HUES64 (cell line): ENCODE measurements around the gene YWHAQ.
"Not testable (repeated sequence)": the region's sequence is repeated elsewhere in the genome, so short reads cannot be mapped to it uniquely, and the experiment has no call there.

Experiments used
- H3K27ac ChIP-seq: 2 replicates; pipeline ENCODE4 v1.7.0; 2013; ENCODE audit warnings: low read depth, low read length, inconsistent platforms
- H3K27me3 ChIP-seq: 2 replicates; pipeline ENCODE4 v1.6.1; 2013; ENCODE audit warnings: mild to moderate bottlenecking, low read length; ENCODE audit not compliant: insufficient read depth
- H3K36me3 ChIP-seq: 2 replicates; pipeline ENCODE4 v1.6.1; 2013; ENCODE audit warnings: mild to moderate bottlenecking, low read length; ENCODE audit not compliant: insufficient read depth
- H3K4me1 ChIP-seq: 2 replicates; pipeline ENCODE4 v1.6.1; 2013; ENCODE audit warnings: mild to moderate bottlenecking, low read length, moderate library complexity; ENCODE audit not compliant: insufficient read depth
- H3K4me3 ChIP-seq: 2 replicates; pipeline ENCODE4 v1.5.1; 2013; ENCODE audit warnings: mild to moderate bottlenecking, low read length, moderate library complexity
- H3K9ac ChIP-seq: 2 replicates; pipeline ENCODE4 v1.6.1; 2013; ENCODE audit warnings: mild to moderate bottlenecking, low read depth, low read length
- H3K9me3 ChIP-seq: 2 replicates; pipeline ENCODE4 v1.6.1; 2013; ENCODE audit warnings: low read depth, low read length; ENCODE audit not compliant: insufficient read depth
- WGBS: fragments of 150-250, 120-280 bp; methylation state at CpG from one replicate; pipeline ENCODE4 v1.1.7; 2013; ENCODE audit warnings: missing lambda C conversion rate; 5-methylcytosine and 5-hydroxymethylcytosine counted together

YWHAQ gene

GRCh38 chr2:9630117-9630735, 571 bp downstream of the YWHAQ start:
- peaks cover 29% of the 10 kb centered on the region for H3K27me3 ChIP-seq
- H3K36me3 ChIP-seq: peaks cover 38% of the 10 kb centered on the region
- H3K4me1 ChIP-seq: peaks cover 27% of the 10 kb centered on the region
- H3K9ac ChIP-seq: peak overlapping the region; percentile 97
- peak overlapping the region; percentile 100 for H3K27ac ChIP-seq
- H3K4me3 ChIP-seq: peak overlapping the region; percentile 96
- WGBS: under 1% methylated on average over 67 of the region's 67 CpGs
- H3K9me3 ChIP-seq: no peaks in the 10 kb centered on the region

- Histone ChIP-seq H3K9me3 (no peaks in the 10 kb centered on the region), H3K36me3 (peaks cover 40% of the 10 kb centered on the region), H3K4me1 (peaks cover 27% of the 10 kb centered on the region), H3K27ac (peak overlapping the region; percentile 100), H3K27me3 (peaks cover 29% of the 10 kb centered on the region), H3K4me3 (peak overlapping the region; percentile 96), H3K9ac (peak overlapping the region; percentile 97)
- 4% methylated on average over 19 of the region's 20 CpGs for WGBS
These were observed 1.3 kb downstream of the YWHAQ start for GRCh38 chr2:9629222-9630116.

- WGBS: 93% methylated on average over 2 of the region's 2 CpGs
- H3K9me3 ChIP-seq: no peaks in the 10 kb centered on the region
- peaks cover 22% of the 10 kb centered on the region for H3K4me1 ChIP-seq
- H3K4me3 ChIP-seq: 0 out of 2 replicates have a peak overlapping the region, but pooled peaks have one; percentile 96
- no peak overlapping the region for H3K27ac ChIP-seq
- H3K36me3 ChIP-seq: peaks cover 53% of the 10 kb centered on the region
- H3K27me3 ChIP-seq: peaks cover 10% of the 10 kb centered on the region
- H3K9ac ChIP-seq: no peak overlapping the region
These were observed 3.5 kb downstream of the YWHAQ start for GRCh38 chr2:9627310-9627709.

- no peaks in the 10 kb centered on the region for H3K9me3 ChIP-seq
- H3K4me1 ChIP-seq: peaks cover 4% of the 10 kb centered on the region
- H3K4me3 ChIP-seq: no peak overlapping the region
- no peak overlapping the region for H3K27ac ChIP-seq
- H3K27me3 ChIP-seq: no peaks in the 10 kb centered on the region
- H3K36me3 ChIP-seq: peaks cover 54% of the 10 kb centered on the region
- H3K9ac ChIP-seq: no peak overlapping the region
- 93% methylated on average over 9 of the region's 9 CpGs for WGBS
These were observed 7.6 kb downstream of the YWHAQ start for GRCh38 chr2:9623151-9623550.

- H3K27me3 ChIP-seq, H3K4me3 ChIP-seq, H3K9ac ChIP-seq, H3K9me3 ChIP-seq, H3K27ac ChIP-seq, H3K4me1 ChIP-seq: not testable (repeated sequence)
- 93% methylated on average over 6 of the region's 6 CpGs for WGBS
- peaks cover 49% of the 10 kb centered on the region for H3K36me3 ChIP-seq
These were observed 9.1 kb downstream of the YWHAQ start for GRCh38 chr2:9621655-9622054.

- no peaks in the 10 kb centered on the region for H3K27me3 ChIP-seq
- H3K4me1 ChIP-seq: no peaks in the 10 kb centered on the region; the same call in 1 of the 2 replicates
- H3K36me3 ChIP-seq: peaks cover 30% of the 10 kb centered on the region
- no peak overlapping the region for H3K4me3 ChIP-seq
- WGBS: 82% methylated on average over 4 of the region's 4 CpGs
- no peak overlapping the region for H3K27ac ChIP-seq
- H3K9ac ChIP-seq: no peak overlapping the region
- no peaks in the 10 kb centered on the region for H3K9me3 ChIP-seq
These were observed 12.4 kb downstream of the YWHAQ start for GRCh38 chr2:9618410-9618809.

- Histone ChIP-seq H3K27me3 (no peaks in the 10 kb centered on the region), H3K27ac (no peak overlapping the region), H3K4me3 (no peak overlapping the region), H3K4me1 (no peaks in the 10 kb centered on the region; the same call in 1 of the 2 replicates), H3K36me3 (peaks cover 25% of the 10 kb centered on the region), H3K9me3 (no peaks in the 10 kb centered on the region), H3K9ac (no peak overlapping the region)
- 85% methylated on average over 1 of the region's 1 CpG for WGBS
These were observed 13.0 kb downstream of the YWHAQ start for GRCh38 chr2:9617749-9618148.

GRCh38 chr2:9617296-9617695, 13.5 kb downstream of the YWHAQ start:
- peaks cover 23% of the 10 kb centered on the region for H3K36me3 ChIP-seq
- no peaks in the 10 kb centered on the region; the same call in 1 of the 2 replicates for H3K4me1 ChIP-seq
- no peaks in the 10 kb centered on the region for H3K9me3 ChIP-seq
- WGBS: 94% methylated on average over 4 of the region's 5 CpGs
- no peak overlapping the region for H3K9ac ChIP-seq
- H3K27me3 ChIP-seq: no peaks in the 10 kb centered on the region
- no peak overlapping the region for H3K27ac ChIP-seq
- no peak overlapping the region for H3K4me3 ChIP-seq

GRCh38 chr2:9614562-9614961, 16.2 kb downstream of the YWHAQ start:
- Histone ChIP-seq H3K4me1 (no peaks in the 10 kb centered on the region; the same call in 1 of the 2 replicates), H3K27me3 (no peaks in the 10 kb centered on the region), H3K9me3 (no peaks in the 10 kb centered on the region), H3K36me3 (peaks cover 14% of the 10 kb centered on the region), H3K9ac (no peak overlapping the region), H3K27ac (no peak overlapping the region), H3K4me3 (no peak overlapping the region)
- 81% methylated on average over 2 of the region's 3 CpGs for WGBS

- Histone ChIP-seq H3K27me3 (no peaks in the 10 kb centered on the region), H3K4me1 (peaks cover 9% of the 10 kb centered on the region), H3K9me3 (no peaks in the 10 kb centered on the region), H3K9ac (no peak overlapping the region), H3K36me3 (peaks cover 9% of the 10 kb centered on the region), H3K4me3 (no peak overlapping the region), H3K27ac (no peak overlapping the region)
- WGBS: 94% methylated on average over 1 of the region's 1 CpG
These were observed 17.5 kb downstream of the YWHAQ start for GRCh38 chr2:9613291-9613690.

- not testable (repeated sequence) for H3K9ac ChIP-seq
These were observed 19.3 kb downstream of the YWHAQ start for GRCh38 chr2:9611549-9611912.

More at GRCh38 chr2:9611549-9611912, 19.3 kb downstream of the YWHAQ start:
- WGBS: 95% methylated on average over 8 of the region's 8 CpGs
- not testable (repeated sequence) for H3K9me3 ChIP-seq, H3K4me3 ChIP-seq, H3K36me3 ChIP-seq, H3K27me3 ChIP-seq, H3K27ac ChIP-seq
- H3K4me1 ChIP-seq: peaks cover 14% of the 10 kb centered on the region
